ENCODE data around the gene POLR1A. TPM values are rescaled to one million over a fixed set of nuclear protein-coding genes. Genes with fewer than 3 reads are reported as not detected.

The POLR1A gene
- total RNA-seq, 2 donors from 2014 or later = 19.0 to 38.2 TPM

GRCh38 chr2:86142436-86143257 is 37.0 kb upstream of the POLR1A start:
- H3K4me1 ChIP-seq (ENCODE audit: control insufficient read depth in 1 of 2, low read depth in 2 of 2) = no peaks in the 10 kb centered on the region
- peaks cover 58% of the 10 kb centered on the region for H3K36me3 ChIP-seq
- DNase-seq (ENCODE audit: low spot score) (no peak), ATAC-seq (ENCODE audit: insufficient number of reproducible peaks, low FRiP score, low read depth) (no peak)
- no peaks in the 10 kb centered on the region for H3K9me3 ChIP-seq
- H3K27ac ChIP-seq = no peak overlapping the region
- no peak for TF ChIP-seq CTCF (IDR thresholded peaks at IDR 0.05)
- H3K4me3 ChIP-seq = no peak overlapping the region
- no peaks in the 10 kb centered on the region for H3K27me3 ChIP-seq (replicated peaks; ENCODE audit: insufficient read depth)

GRCh38 chr2:86140969-86141392 is 35.3 kb upstream of the POLR1A start:
- Histone ChIP-seq H3K4me1 (ENCODE audit: control insufficient read depth in 1 of 2, low read depth in 2 of 2) (no peaks in the 10 kb centered on the region), H3K9me3 (no peaks in the 10 kb centered on the region), H3K27me3 (replicated peaks; ENCODE audit: insufficient read depth) (no peaks in the 10 kb centered on the region), H3K27ac (no peak overlapping the region), H3K36me3 (peaks cover 71% of the 10 kb centered on the region), H3K4me3 (no peak overlapping the region)
- TF ChIP-seq CTCF (IDR thresholded peaks at IDR 0.05) = no peak
- ATAC-seq (ENCODE audit: insufficient number of reproducible peaks, low FRiP score, low read depth) (no peak), DNase-seq (ENCODE audit: low spot score) (no peak)

GRCh38 chr2:86139981-86140380 is 34.3 kb upstream of the POLR1A start:
- no peak overlapping the region for H3K4me3 ChIP-seq
- H3K36me3 ChIP-seq = peaks cover 76% of the 10 kb centered on the region
- no peaks in the 10 kb centered on the region for H3K9me3 ChIP-seq
- no peak overlapping the region for H3K27ac ChIP-seq
- no peak for TF ChIP-seq CTCF (IDR thresholded peaks at IDR 0.05)
- no peaks in the 10 kb centered on the region for H3K27me3 ChIP-seq (replicated peaks; ENCODE audit: insufficient read depth)
- H3K4me1 ChIP-seq (ENCODE audit: control insufficient read depth in 1 of 2, low read depth in 2 of 2) = no peaks in the 10 kb centered on the region
- DNase-seq (ENCODE audit: low spot score) = no peak
- no peak for ATAC-seq (ENCODE audit: insufficient number of reproducible peaks, low FRiP score, low read depth)

- Histone ChIP-seq H3K27ac (no peak overlapping the region), H3K9me3 (no peaks in the 10 kb centered on the region), H3K36me3 (peaks cover 77% of the 10 kb centered on the region), H3K27me3 (replicated peaks; ENCODE audit: insufficient read depth) (no peaks in the 10 kb centered on the region), H3K4me3 (no peak overlapping the region), H3K4me1 (ENCODE audit: control insufficient read depth in 1 of 2, low read depth in 2 of 2) (no peaks in the 10 kb centered on the region)
- DNase-seq (ENCODE audit: low spot score) = no peak
- no peak for ATAC-seq (ENCODE audit: insufficient number of reproducible peaks, low FRiP score, low read depth)
- TF ChIP-seq CTCF (IDR thresholded peaks at IDR 0.05) = no peak
These were observed 33.3 kb upstream of the POLR1A start for GRCh38 chr2:86138736-86139625.

- H3K4me1 ChIP-seq (ENCODE audit: control insufficient read depth in 1 of 2, low read depth in 2 of 2) = no peaks in the 10 kb centered on the region
- ATAC-seq (ENCODE audit: insufficient number of reproducible peaks, low FRiP score, low read depth) = no peak
- H3K9me3 ChIP-seq = no peaks in the 10 kb centered on the region
- no peak overlapping the region for H3K27ac ChIP-seq
- H3K4me3 ChIP-seq = no peak overlapping the region
- DNase-seq (ENCODE audit: low spot score) = no peak
- H3K27me3 ChIP-seq (replicated peaks; ENCODE audit: insufficient read depth) = no peaks in the 10 kb centered on the region
- H3K36me3 ChIP-seq = peaks cover 84% of the 10 kb centered on the region
- no peak for TF ChIP-seq CTCF (IDR thresholded peaks at IDR 0.05)
These were observed 30.5 kb upstream of the POLR1A start for GRCh38 chr2:86136141-86136540.
